Upper lobe of left lung (tissue), 4 donors: Measurements from ENCODE around the gene AKAP14.

Experiments used
- CTCF ChIP-seq, 6 experiments: fragments of 450-650 bp in 4 of 6; fragments of 200-600 bp in 2 of 6; sonication (generic) in 2 of 6; IDR thresholded peaks; one replicate each; pipeline ENCODE4 v1.5.1; 2016 to 2019; ENCODE audit warnings: antibody characterized with exemption in 6 of 6
- EP300 ChIP-seq, 4 donors: sonication (generic); formaldehyde crosslinking; IDR thresholded peaks; one replicate each; pipeline ENCODE4 v1.5.1; 2017; ENCODE audit warnings: antibody characterized with exemption in 4 of 4, control low read depth in 2 of 4
- POLR2AphosphoS5 ChIP-seq, 2 donors: sonication (generic); formaldehyde crosslinking; IDR thresholded peaks; one replicate each; pipeline ENCODE4 v1.5.1; 2017; ENCODE audit warnings: antibody characterized with exemption in 2 of 2

GRCh38 chrX:119919835-119920585 lies 24.3 kb downstream of the AKAP14 start:
- TF ChIP-seq CTCF (IDR thresholded peaks at IDR 0.05) (no peak), EP300 (IDR thresholded peaks at IDR 0.05) (no peak), POLR2AphosphoS5 (IDR thresholded peaks at IDR 0.05) (no peak)
